HG02642 (cell line): ENCODE measurements around the gene SLC9A2.

Experiments
- ATAC-seq: cut with Tn5 transposase; IDR thresholded peaks from one replicate; pipeline ENCODE4 v1.9.1; 2021; ENCODE audit warnings: mild to moderate bottlenecking; ENCODE audit not compliant: unreplicated experiment, poor library complexity

The SLC9A2 gene

GRCh38 chr2:102718387-102719316, 99.3 kb downstream of the SLC9A2 start:
- no peak for ATAC-seq

- no peak for ATAC-seq
Measured at GRCh38 chr2:102724016-102724490, 104.7 kb downstream of the SLC9A2 start.

GRCh38 chr2:102724553-102724952, 105.2 kb downstream of the SLC9A2 start:
- ATAC-seq: no peak

GRCh38 chr2:102726128-102727087, 107.1 kb downstream of the SLC9A2 start:
- ATAC-seq: no peak

GRCh38 chr2:102735416-102736109, 116.2 kb downstream of the SLC9A2 start:
- no peak for ATAC-seq

GRCh38 chr2:102736110-102736409, 116.7 kb downstream of the SLC9A2 start:
- ATAC-seq: peak; percentile 23

- ATAC-seq: peak; percentile 96
Measured at GRCh38 chr2:102736410-102737409, 117.4 kb downstream of the SLC9A2 start.

- ATAC-seq: peak; percentile 30
Measured at GRCh38 chr2:102737431-102737830, 118.1 kb downstream of the SLC9A2 start.

- ATAC-seq: no peak
Measured at GRCh38 chr2:102743259-102743658, 123.9 kb downstream of the SLC9A2 start.

GRCh38 chr2:102748107-102748506, 128.8 kb downstream of the SLC9A2 start:
- no peak for ATAC-seq

- ATAC-seq: no peak
Measured at GRCh38 chr2:102749938-102750337, 130.6 kb downstream of the SLC9A2 start.

- no peak for ATAC-seq
Measured at GRCh38 chr2:102753563-102754159, 134.3 kb downstream of the SLC9A2 start.

- ATAC-seq: no peak
Measured at GRCh38 chr2:102754456-102755145, 135.2 kb downstream of the SLC9A2 start.

- no peak for ATAC-seq
Measured at GRCh38 chr2:102755284-102755683, 135.9 kb downstream of the SLC9A2 start.

- ATAC-seq: no peak
Measured at GRCh38 chr2:102758439-102758838, 139.1 kb downstream of the SLC9A2 start.
